Coronary artery (tissue), 2 donors: ENCODE data around the gene CLCNKA.
"Not testable (repeated sequence)": the region's sequence is repeated elsewhere in the genome, so short reads cannot be mapped to it uniquely, and the experiment has no call there.

Experiments
- DNase-seq: peaks from one replicate; pipeline ENCODE4 v3.0.0-alpha.2; 2017; ENCODE audit warnings: low spot score
- H3K27ac ChIP-seq, 2 donors: fragments of 200-600 bp; sonication (generic); one replicate each; pipeline ENCODE4 v1.5.1; 2016 to 2019
- H3K4me3 ChIP-seq: fragments of 200-600 bp; sonication (generic); 2 replicates; pipeline ENCODE4 v1.5.1; 2016; ENCODE audit warnings: mild to moderate bottlenecking, moderate library complexity
- CTCF ChIP-seq: fragments of 200-600 bp; sonication (generic); IDR thresholded peaks from one replicate; pipeline ENCODE4 v1.5.1; 2019; ENCODE audit warnings: antibody characterized with exemption

The CLCNKA gene

DNA sequence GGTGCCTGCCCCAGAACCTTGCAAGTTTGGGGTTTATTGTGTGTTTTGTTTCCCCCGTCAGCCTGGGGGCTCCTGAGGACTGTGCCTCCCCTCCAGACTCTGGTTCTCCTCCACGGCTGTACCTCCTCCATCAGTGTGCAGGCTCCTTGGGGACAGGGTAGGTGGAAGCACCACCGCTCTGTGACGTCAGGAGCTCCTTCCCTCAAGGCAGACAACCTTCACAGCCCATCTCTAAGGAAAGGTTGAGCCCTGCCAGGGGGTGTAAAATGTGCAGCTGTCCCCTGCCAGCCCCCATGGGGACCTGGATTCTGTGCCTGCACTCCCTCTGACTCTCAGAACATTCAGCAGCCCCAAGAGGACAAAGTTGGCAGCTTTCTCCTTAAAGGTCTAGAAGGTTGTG is 3.5 kb upstream of the CLCNKA start:
- Histone ChIP-seq H3K4me3 (peak overlapping the region; percentile 79), H3K27ac (peak overlapping the region; percentile 98)
- no peak for DNase-seq
- TF ChIP-seq CTCF, result no peak

DNA sequence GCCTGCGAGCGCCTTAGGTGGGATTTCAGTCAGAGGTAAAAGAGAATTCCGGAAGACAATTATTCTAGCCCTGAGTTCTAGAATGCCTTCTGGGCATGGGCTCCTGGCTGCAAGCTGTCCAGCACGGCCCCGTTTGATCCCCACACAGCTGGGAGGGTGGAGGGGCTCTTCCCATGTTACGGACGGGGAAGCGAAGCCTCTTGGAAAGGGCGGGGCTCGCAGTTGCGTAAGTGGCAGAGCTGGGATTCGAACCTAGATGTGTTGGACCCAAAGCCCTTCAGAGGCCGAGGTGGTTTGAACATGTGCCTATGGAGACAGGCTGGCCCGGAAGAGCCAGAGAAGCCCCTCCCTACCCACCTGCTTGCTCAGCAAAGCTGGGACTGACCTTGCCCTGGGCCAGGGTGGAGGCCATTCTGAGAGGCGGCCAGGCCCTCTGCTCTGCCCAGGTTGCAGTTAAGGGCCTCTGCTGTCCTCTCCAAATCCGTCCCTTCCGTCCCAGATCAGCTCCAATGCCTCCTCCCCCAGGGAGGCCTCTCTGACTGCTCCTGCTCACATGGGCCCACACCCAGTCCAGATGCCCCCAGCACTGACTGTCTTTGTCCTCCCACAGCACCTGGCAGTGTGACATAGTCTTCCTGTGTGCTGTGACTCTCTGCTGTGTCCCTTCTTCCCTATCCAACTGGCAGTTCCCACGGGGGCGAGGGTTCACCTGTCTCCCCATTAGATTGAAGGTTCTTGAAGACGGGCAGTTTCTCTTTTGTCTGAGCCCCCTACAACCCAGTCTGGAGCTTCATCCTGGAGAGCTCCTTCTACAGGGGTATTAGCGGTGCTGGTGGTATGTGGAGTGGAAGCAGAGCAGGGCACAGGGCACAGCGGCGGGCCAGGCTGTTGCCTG is 2.8 kb upstream of the CLCNKA start:
- Histone ChIP-seq H3K27ac (peak overlapping the region; percentile 98), H3K4me3 (peak overlapping the region; percentile 79)
- TF ChIP-seq CTCF, result no peak
- no peak for DNase-seq

DNA sequence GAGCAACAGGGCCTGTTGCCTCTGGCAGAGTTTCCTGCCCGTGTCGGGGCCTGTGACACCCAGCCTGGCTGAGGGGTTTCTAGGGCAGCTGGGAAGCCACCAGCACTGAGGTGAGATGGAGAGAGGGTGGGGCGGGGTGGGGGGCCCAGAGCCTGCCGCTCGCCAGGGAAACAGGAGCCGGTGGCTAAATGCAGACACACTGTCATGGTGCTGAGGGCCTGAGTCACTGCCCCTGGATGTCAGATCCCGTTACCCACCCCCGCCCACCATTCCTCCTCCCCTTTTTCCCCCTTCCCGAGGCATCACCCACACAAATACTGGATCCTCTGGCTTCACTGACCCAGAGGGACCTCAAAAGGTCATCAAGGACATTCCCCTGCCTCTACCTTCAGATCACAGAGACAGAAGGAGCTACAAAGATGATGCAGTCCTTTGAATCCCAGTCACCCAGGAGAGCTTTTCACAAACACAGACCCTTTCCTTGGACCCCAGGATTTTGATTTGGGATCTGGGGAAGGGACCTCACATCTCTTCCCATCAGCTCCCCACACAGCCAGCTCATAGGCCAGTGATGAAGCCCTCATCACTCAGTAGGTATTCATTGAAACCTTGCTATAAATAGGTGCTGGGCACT is 2.1 kb upstream of the CLCNKA start:
- TF ChIP-seq CTCF, result no peak
- Histone ChIP-seq H3K27ac (peak overlapping the region; percentile 98), H3K4me3 (no peak overlapping the region)
- peak; percentile 85 for DNase-seq

DNA sequence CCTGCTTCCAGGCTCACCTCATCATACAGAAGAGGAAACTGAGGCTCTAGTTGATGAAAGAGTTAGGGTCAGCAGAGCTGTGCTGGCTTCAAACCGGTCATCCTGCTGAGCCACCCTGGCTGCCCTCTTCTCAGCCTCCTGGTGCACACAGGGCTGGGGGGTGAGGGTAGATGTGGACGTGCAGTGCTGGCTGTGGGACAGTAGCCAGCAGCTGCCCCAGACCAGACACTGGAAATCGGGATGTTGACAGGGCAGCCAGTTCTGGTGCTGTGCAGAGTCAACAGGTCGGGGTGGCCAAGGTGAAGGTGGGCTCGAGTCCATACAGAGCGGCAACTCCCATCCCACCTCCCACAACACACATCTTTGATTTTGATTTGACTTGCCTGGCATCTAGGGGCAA is 1.5 kb upstream of the CLCNKA start:
- peak overlapping the region; percentile 98 for H3K27ac ChIP-seq
- no peak for TF ChIP-seq CTCF

DNA sequence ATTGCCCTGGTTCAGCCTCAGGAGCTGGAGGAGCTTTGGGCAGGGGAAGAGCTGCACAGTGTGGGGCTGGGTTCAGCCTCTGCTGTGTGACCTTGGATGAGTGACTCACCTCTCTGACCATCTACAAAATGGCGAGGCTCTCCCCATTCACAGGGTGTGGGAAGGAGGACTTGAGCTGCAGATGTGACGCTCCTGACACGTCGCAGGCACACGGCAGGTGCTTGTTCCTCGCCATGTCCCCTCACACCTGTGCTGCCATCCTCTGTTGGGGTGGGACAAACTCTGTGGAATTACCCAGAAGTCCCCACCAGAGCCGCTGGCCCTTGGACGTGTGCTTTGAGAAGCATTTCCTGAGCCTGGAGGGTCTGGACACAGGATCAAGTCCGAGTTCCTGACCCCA is 958 bp upstream of the CLCNKA start:
- H3K27ac ChIP-seq, result peak overlapping the region; percentile 98
- not testable (repeated sequence) for H3K4me3 ChIP-seq, DNase-seq

More for the DNA sequence above, 1.5 kb upstream of the CLCNKA start:
- no peak for DNase-seq
- H3K4me3 ChIP-seq, result no peak overlapping the region

GRCh38 chr1:16022393-16022792 is 557 bp downstream of the CLCNKA start:
- H3K4me3 ChIP-seq, result no peak overlapping the region
- no peak for DNase-seq
- H3K27ac ChIP-seq, result no peak overlapping the region
- no peak for TF ChIP-seq CTCF

GRCh38 chr1:16023050-16023653 is 1.3 kb downstream of the CLCNKA start:
- Histone ChIP-seq H3K4me3 (no peak overlapping the region), H3K27ac (no peak overlapping the region)
- no peak for DNase-seq
- no peak for TF ChIP-seq CTCF

DNA sequence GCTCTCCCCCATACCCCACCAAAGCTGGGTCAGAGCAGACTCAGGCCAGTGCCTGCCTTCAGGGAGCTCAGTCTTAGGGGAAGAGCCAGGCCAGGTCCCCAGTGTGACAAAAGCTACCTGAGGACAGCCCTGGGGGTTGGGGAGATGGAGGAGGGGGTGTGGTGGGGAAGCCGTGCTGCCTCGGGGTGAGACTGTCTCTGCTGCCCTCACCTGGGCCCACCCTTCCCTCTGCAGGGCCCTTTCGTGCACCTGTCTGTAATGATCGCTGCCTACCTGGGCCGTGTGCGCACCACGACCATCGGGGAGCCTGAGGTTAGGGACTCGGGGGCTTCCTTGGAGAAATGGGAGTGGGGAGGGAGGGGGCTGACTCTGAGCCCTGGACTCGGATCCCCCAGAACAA is 4.5 kb downstream of the CLCNKA start:
- not testable (repeated sequence) for H3K27ac ChIP-seq, H3K4me3 ChIP-seq, DNase-seq
